B cell (primary cell): Measurements from ENCODE around the gene DPP10.

Experiments used
- CTCF ChIP-seq: fragments of 200-600 bp; IDR thresholded peaks from one replicate; pipeline ENCODE4 v1.8.0; 2022; ENCODE audit warnings: antibody characterized with exemption, mild to moderate bottlenecking
- EZH2 ChIP-seq: IDR thresholded peaks from 2 replicates; pipeline ENCODE4 v1.6.1; 2012; ENCODE audit warnings: borderline replicate concordance, low read depth, mild to moderate bottlenecking, moderate library complexity, low read length; ENCODE audit not compliant: insufficient read depth, poor library complexity, severe bottlenecking

GRCh38 chr2:115654362-115654761 is 1211.9 kb downstream of the DPP10 start:
- TF ChIP-seq CTCF (no peak), EZH2 (no peak)
